ENCODE results near the gene NOTCH2.
"Not testable (repeated sequence)": the region's sequence is repeated elsewhere in the genome, so short reads cannot be mapped to it uniquely, and the experiment has no call there.

DNA sequence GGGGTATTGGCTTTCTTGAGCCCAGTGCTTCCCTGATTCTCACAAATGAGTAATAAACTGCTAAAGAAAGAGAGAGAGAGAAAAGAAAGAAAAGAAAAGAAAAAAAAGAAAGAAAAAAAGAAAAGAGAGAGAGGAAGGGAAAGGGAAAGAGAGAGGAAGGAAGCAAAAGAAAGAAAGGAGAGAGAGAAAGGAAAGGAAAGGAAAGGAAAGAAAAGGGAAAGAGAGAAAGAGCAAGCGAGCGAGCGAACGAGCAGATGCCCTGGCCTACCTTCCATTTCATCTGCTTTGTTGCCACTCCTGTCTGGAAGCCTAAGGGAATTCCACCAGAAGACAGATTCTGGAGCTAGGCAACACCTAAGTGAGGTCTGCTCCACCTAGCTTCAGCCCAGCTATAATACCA lies 27.7 kb downstream of the NOTCH2 start:
- TF ChIP-seq, protein P1, sequence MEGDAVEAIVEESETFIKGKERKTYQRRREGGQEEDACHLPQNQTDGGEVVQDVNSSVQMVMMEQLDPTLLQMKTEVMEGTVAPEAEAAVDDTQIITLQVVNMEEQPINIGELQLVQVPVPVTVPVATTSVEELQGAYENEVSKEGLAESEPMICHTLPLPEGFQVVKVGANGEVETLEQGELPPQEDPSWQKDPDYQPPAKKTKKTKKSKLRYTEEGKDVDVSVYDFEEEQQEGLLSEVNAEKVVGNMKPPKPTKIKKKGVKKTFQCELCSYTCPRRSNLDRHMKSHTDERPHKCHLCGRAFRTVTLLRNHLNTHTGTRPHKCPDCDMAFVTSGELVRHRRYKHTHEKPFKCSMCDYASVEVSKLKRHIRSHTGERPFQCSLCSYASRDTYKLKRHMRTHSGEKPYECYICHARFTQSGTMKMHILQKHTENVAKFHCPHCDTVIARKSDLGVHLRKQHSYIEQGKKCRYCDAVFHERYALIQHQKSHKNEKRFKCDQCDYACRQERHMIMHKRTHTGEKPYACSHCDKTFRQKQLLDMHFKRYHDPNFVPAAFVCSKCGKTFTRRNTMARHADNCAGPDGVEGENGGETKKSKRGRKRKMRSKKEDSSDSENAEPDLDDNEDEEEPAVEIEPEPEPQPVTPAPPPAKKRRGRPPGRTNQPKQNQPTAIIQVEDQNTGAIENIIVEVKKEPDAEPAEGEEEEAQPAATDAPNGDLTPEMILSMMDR (IDR thresholded peaks at IDR 0.05): not testable (repeated sequence)
- TF ChIP-seq EP300 (IDR thresholded peaks at IDR 0.05); POLR2AphosphoS5 (IDR thresholded peaks at IDR 0.05); POLR2A (IDR thresholded peaks at IDR 0.05; ENCODE audit: low read depth): not testable (repeated sequence)

Data from esophagus muscularis mucosa (tissue), 4 donors.